ENCODE data around the gene TRIM7.

- TF ChIP-seq, protein P1, sequence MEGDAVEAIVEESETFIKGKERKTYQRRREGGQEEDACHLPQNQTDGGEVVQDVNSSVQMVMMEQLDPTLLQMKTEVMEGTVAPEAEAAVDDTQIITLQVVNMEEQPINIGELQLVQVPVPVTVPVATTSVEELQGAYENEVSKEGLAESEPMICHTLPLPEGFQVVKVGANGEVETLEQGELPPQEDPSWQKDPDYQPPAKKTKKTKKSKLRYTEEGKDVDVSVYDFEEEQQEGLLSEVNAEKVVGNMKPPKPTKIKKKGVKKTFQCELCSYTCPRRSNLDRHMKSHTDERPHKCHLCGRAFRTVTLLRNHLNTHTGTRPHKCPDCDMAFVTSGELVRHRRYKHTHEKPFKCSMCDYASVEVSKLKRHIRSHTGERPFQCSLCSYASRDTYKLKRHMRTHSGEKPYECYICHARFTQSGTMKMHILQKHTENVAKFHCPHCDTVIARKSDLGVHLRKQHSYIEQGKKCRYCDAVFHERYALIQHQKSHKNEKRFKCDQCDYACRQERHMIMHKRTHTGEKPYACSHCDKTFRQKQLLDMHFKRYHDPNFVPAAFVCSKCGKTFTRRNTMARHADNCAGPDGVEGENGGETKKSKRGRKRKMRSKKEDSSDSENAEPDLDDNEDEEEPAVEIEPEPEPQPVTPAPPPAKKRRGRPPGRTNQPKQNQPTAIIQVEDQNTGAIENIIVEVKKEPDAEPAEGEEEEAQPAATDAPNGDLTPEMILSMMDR (optimal IDR thresholded peaks at IDR 0.05 in 1 of 3, IDR thresholded peaks at IDR 0.05 in 1 of 3, conservative IDR thresholded peaks at IDR 0.05 in 1 of 3; ENCODE audit: extremely low read depth in 1 of 3, insufficient read depth in 2 of 3, low read length in 3 of 3), result no peak
- no peak for TF ChIP-seq EZH2 (IDR thresholded peaks at IDR 0.05; ENCODE audit: low read length)
Observed at GRCh38 chr5:181212934-181213333, 7.9 kb upstream of the TRIM7 start.

Data from keratinocyte (primary cell).